CD4-positive, alpha-beta T cell treated with Interleukin-4 for 1 hour (primary cell): Measurements from ENCODE around the gene RAPSN.

Source experiments
- DNase-seq, 2 donors: peaks; one replicate each; pipeline ENCODE4 v3.0.0-alpha.2; 2020 to 2022

Gene RAPSN

GRCh38 chr11:47464483-47464882 lies 15.5 kb upstream of the RAPSN start:
- no peak for DNase-seq

- no peak for DNase-seq
These were observed 12.9 kb upstream of the RAPSN start for GRCh38 chr11:47461876-47462275.

- DNase-seq: no peak
These were observed 11.8 kb upstream of the RAPSN start for GRCh38 chr11:47460571-47461235.

- DNase-seq: peak; percentile 79 to 83
These were observed 5.3 kb upstream of the RAPSN start for GRCh38 chr11:47454258-47454671.

- DNase-seq: peak in 1 of 2 donors; percentile 8
These were observed 4.4 kb upstream of the RAPSN start for GRCh38 chr11:47453365-47453764.

- no peak for DNase-seq
These were observed 3.1 kb upstream of the RAPSN start for GRCh38 chr11:47451990-47452389.

GRCh38 chr11:47451436-47451835 lies 2.5 kb upstream of the RAPSN start:
- DNase-seq: no peak

GRCh38 chr11:47449541-47449940 lies 605 bp upstream of the RAPSN start:
- DNase-seq: no peak

GRCh38 chr11:47447906-47448305 lies 1.0 kb downstream of the RAPSN start:
- DNase-seq: no peak

GRCh38 chr11:47446833-47447232 lies 2.1 kb downstream of the RAPSN start:
- DNase-seq: no peak

GRCh38 chr11:47445840-47446239 lies 3.1 kb downstream of the RAPSN start:
- DNase-seq: no peak

GRCh38 chr11:47443817-47444216 lies 5.1 kb downstream of the RAPSN start:
- DNase-seq: no peak

- DNase-seq: no peak
These were observed 5.8 kb downstream of the RAPSN start for GRCh38 chr11:47443028-47443700.

GRCh38 chr11:47442514-47442913 lies 6.4 kb downstream of the RAPSN start:
- DNase-seq: no peak

- DNase-seq: no peak
These were observed 7.5 kb downstream of the RAPSN start for GRCh38 chr11:47441421-47441820.

GRCh38 chr11:47440054-47440476 lies 8.9 kb downstream of the RAPSN start:
- DNase-seq: no peak

- DNase-seq: no peak
These were observed 10.2 kb downstream of the RAPSN start for GRCh38 chr11:47438721-47439120.

- DNase-seq: no peak
These were observed 11.1 kb downstream of the RAPSN start for GRCh38 chr11:47437746-47438418.

- no peak for DNase-seq
These were observed 11.7 kb downstream of the RAPSN start for GRCh38 chr11:47437218-47437745.

GRCh38 chr11:47436726-47437125 lies 12.2 kb downstream of the RAPSN start:
- no peak for DNase-seq

GRCh38 chr11:47435687-47436086 lies 13.2 kb downstream of the RAPSN start:
- no peak for DNase-seq

GRCh38 chr11:47434011-47434786 lies 14.7 kb downstream of the RAPSN start:
- no peak for DNase-seq

- DNase-seq: no peak
These were observed 15.8 kb downstream of the RAPSN start for GRCh38 chr11:47433157-47433556.
